Caki2 (cell line): ENCODE data around the gene NUP214. TPM values are rescaled to one million over a fixed set of nuclear protein-coding genes. Genes with fewer than 3 reads are reported as not detected.
"Not testable (repeated sequence)": the region's sequence is repeated elsewhere in the genome, so short reads cannot be mapped to it uniquely, and the experiment has no call there.

Experiments used
- DNase-seq: peaks from one replicate; pipeline ENCODE4 v3.0.0-alpha.2; 2015; ENCODE audit warnings: low read depth
- in situ Hi-C: cut with HindIII; loops from 2 replicates; pipeline ENCODE4 v1.10.0; 2016; ENCODE audit warnings: low sequenced_read_pairs, low pct_unique_long_range_greater_than_20kb, mixed read lengths
- total RNA-seq: library from RNA; depleted of rRNA; stranded (reverse); fragments of >200 nt; shearing (Covaris generic); gene quantifications from 2 replicates; pipeline ENCODE4 v1.2.3, GENCODE V29; 2014; ENCODE audit warnings: low replicate concordance

The NUP214 gene
- total RNA-seq, 1 experiment from 2014 or later: 5.2 TPM

DNA sequence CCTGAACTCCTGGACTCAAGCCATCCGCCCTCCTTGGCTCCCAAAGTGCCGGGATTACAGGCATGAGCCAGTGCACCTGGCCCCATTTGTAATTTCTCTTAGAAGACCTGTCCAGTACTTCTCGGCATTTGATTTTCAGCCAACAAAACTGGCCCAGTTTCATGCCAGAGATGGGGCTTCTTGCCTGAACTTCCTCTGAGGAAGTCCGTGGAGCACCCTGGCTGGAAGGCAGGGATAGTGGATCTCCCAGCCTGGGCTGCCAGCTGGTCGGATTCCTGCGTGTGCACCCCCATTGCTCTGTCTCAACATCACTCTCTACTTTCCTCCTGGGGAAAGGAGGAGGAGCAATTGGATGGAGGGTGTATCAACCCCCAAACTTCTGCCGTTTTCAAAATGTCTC lies 111.9 kb downstream of the NUP214 start:
- in situ Hi-C loops: no loop called here
- no peak for DNase-seq

GRCh38 chr9:131237931-131238401 lies 112.6 kb downstream of the NUP214 start:
- in situ Hi-C loops: no loop called here

GRCh38 chr9:131238402-131239021 lies 113.1 kb downstream of the NUP214 start:
- in situ Hi-C loops: no loop called here
- no peak for DNase-seq

More at GRCh38 chr9:131237931-131238401, 112.6 kb downstream of the NUP214 start:
- DNase-seq: no peak

DNA sequence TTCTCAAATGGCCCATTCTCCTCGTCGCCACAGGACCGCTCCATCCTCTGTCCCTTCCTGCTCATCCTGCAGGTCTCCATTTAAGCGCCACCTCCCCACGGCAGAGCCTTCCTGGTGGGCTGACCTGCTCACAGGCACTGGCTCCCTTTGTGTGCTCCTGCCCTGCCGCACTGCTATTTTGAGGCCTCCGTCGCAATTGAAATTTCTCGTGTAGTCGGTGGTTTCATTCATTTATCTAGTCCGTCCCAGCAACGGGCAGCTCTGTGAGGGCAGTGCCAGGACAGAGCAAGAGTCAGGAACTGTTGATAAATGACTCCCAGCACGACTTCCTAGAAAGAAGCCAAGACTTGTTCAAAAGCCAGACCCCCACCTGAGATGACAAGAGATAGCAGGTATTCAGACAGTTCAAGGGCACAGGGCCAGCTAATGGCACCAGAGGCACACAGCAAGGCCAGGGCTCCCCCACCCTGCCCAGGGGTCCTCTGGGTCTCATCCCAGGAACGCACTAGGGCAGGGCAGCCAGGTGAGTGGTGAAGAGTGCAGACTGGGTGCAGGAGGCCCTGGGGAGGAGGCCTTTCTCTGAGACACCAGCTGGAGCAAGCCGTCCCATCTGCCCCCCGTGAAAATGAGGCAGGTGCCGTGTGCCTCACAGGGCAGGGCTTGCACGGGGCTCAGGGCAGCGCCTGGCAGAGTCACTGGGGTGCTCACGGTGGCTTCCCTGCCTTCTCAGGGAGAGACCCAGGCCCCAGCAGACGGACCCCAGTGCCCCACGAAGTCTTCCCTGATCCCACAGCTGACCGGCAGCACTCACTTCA lies 114.0 kb downstream of the NUP214 start:
- no peak for DNase-seq
- in situ Hi-C loops: no loop called here

DNA sequence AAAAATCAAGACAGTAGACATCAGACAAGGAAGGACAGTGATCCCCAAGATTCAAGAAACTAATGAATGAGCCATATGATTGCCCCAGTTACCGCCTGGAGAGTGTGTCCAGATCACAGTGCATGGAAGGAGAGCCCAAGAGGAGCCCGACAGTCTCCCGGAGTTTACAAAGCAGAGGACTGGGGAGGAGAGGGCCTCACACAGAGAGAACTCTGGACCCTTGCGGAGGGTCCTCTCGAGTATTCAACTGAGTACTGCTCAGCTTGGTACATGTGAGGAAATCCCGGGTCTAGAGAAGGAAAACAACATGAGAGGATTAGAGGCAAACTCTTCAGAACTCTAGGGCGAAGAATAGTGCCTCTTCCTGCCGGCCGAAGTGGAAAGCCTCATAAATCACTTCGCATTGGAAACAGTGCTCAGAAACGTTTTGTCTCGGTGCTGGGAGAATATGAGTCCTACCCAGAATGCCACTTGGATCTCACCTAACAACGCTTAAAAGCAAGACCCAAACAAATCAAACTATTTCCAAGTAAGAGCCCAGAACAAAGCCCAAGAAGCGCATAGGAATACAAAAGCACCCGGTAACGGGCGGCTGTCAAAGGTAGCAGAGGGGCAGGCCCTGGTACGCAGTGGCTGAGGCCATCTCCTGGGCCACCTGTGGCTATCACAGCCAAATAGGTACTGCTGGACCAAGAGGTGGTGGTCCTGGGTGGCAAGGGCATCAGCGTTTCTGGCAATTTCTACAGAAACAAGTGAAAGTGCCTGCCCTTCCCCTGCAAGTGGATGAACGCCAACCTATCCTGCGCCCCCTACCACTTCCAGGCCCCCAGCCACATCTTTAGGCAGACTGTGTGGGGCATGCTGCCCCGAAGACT lies 114.9 kb downstream of the NUP214 start:
- in situ Hi-C loops: no loop called here
- no peak for DNase-seq

GRCh38 chr9:131244331-131244730 lies 118.9 kb downstream of the NUP214 start:
- in situ Hi-C loops, DNase-seq: not testable (repeated sequence)

- DNase-seq: no peak
- in situ Hi-C loops: no loop called here
Observed at GRCh38 chr9:131246618-131247017, 121.2 kb downstream of the NUP214 start.

- in situ Hi-C loops: no loop called here
- DNase-seq: no peak
Observed at GRCh38 chr9:131252120-131252519, 126.7 kb downstream of the NUP214 start.

DNA sequence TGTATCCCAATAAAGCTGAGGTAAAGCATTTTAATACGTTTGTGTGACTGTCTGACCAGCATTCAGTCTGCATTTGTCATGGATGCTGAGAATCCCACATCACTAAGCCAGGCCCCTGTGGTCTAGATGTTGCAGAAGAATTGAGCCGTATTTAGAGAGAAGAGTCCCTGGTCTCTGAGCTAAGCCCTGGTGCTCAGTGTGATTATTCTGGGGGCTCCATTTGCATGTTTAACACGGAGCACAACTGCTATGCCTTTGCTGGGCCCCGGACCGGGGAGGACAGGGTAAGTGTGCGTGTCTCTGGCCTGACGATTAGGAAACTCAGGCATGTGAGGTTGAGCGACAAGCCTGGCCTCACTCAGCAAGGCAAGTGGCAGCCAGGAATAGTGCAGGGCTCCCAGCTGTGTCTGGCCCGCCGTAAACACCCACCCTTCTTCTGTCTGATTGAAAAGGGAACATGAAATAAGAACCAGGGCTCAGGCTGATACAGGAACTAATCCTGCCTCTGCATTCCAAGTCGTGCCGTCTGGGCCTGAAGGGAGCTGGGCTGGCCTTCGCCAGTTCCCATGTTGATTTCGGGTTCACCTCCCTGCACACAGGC lies 128.6 kb downstream of the NUP214 start:
- DNase-seq: no peak
- in situ Hi-C loops: no loop called here

GRCh38 chr9:131254626-131255025 lies 129.2 kb downstream of the NUP214 start:
- no peak for DNase-seq
- in situ Hi-C loops: no loop called here

DNA sequence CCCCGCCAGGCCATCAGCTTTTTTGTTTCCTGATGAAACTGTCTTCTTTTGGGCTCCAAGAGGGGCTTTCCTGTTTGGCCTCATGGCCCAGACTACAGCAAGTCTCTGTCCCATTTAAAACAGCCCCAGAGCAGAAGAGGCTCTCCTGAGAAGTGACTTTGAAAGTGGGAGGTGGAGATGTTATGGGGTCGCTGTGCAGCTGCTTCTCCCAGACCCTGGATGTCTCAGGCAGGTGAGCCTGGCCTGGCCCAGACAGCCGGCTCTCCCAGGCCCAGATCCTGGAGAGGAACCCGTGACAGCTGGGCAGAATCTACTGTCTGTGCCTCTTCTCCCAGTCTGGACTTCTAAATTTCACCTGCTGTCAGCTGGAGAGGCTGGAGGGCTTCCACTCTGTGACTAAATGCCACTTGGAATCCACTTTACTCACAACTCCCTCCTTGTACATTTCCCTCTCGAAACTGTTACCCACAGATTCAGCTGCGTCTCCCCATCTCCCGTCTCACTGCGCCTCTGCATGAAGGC lies 130.4 kb downstream of the NUP214 start:
- in situ Hi-C loops: no loop called here
- DNase-seq: no peak

DNA sequence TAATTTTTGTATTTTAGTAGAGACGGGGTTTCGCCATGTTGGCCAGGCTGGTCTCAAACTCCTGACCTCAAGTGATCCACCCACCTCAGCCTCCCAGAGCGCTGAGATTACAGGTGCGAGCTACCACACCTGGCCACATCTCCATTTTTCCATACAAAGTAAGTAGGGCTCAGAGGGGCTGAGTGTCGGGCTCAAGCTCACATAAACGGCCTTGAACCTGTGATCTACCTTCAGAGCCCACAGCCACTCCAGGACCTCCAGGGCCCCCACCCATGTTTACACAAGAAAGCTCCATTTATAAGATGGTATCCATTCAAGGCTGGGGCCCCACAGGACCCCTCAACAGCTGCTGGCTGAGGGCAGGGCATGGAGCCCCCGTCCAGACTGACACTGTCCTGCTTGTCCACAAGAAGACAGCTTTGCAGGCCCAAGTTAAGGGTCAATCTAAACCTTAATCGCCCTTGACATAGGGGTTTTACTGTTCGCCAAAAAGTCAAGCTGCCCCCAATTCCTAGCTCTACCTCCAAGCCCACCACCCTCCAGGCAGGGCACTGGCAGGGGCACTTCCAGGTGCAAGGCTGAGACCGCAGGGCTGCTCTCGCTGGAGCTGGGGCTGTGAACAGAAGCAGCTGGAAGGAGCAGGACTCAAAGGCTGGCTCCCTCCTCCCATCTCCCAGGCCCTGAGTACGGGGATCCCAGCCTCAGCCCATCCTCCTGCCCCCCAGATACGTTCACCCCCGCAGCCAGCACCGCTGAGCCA lies 132.1 kb downstream of the NUP214 start:
- DNase-seq: no peak
- in situ Hi-C loops: no loop called here

- in situ Hi-C loops: no loop called here
- no peak for DNase-seq
Observed at GRCh38 chr9:131258186-131258585, 132.8 kb downstream of the NUP214 start.

DNA sequence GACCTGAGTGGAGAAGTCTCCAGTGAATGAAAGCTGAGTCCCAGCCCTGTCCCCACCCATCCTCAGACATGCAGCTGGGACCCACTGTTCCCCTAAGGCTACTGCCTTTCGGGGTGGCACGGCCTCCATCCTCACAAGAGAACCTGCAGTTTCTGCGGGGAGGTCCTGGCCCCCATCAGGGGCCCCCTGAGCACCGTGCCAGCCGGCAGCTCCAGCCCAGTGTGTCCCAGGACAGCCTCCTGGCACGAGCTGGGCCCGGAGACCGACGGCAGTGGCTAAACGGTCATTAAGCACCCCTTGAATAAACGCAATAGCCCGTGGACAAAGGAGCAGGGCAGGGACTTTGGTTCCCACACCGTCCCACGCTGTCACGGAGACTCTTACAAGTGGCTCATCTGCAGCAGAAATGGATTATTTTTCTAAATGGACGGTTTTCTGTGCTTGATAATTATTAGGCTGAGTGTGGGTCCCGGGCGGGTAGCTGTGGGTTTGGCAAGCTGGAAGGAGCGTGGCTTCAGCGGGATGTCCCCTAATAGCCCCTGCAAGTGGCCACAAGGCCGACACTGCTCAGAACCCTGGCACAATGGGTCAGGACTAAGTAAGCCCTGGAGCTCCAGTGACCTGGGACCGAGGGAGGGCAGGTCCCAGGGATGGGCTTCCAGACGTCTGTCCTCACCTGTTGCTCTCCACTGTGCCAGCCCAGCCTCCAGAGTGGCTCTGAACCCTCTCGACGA lies 133.5 kb downstream of the NUP214 start:
- in situ Hi-C loops: no loop called here
- DNase-seq: no peak

- in situ Hi-C loops: no loop called here
- no peak for DNase-seq
Observed at GRCh38 chr9:131259432-131259898, 134.1 kb downstream of the NUP214 start.

DNA sequence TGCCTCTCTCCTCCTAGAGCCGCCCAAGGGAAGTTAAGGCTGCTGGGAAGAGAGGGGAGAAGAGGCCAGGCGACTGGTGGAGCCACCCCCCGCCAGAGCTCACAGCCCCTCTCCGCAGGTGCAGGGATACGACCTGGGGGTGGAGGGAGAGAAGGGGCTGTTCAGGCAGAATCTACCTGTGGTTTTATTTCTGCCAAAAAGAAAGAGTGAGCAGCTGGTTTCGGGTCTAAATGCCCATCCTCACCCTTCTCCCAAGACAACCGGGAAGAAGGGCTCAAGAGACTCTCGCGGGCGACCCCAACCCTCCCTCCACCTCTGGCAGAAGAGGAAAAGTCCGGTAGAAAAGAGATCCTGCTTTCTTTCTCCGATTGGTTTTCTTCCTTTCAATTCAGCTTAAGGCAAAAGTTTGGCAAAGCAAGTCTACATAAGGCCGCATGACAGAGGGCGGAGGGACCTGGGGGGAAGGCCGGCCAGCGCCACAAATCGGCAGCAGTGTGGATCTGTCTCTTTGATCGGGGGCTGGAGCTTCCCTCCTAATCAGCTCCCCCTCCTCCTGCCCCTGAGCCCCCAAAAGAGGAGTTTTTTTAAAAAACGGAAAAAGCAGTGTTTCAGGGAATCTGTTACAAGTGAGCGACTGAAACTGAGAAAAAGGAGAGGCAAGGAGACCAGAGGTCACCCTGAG lies 134.7 kb downstream of the NUP214 start:
- DNase-seq: no peak
- in situ Hi-C loops: no loop called here
